K562 (cell line): Measurements from ENCODE around the gene SCAMP5. TPM values are rescaled to one million over a fixed set of nuclear protein-coding genes. Genes with fewer than 3 reads are reported as not detected.

Experiments used
- HEY1 ChIP-seq: fragments of 250-450 bp; sonication (Bioruptor Pico); IDR thresholded peaks from 2 replicates; pipeline ENCODE4 v1.5.0; 2020; ENCODE audit warnings: mild to moderate bottlenecking, moderate library complexity, borderline replicate concordance
- KAT7 ChIP-seq: sonication (generic); formaldehyde crosslinking; IDR thresholded peaks from 2 replicates; pipeline ENCODE4 v1.8.0; 2022; ENCODE audit warnings: missing genetic modification reagents, mild to moderate bottlenecking, borderline replicate concordance
- L3MBTL2 ChIP-seq: fragments of 450-650 bp; IDR thresholded peaks from 2 replicates; pipeline ENCODE4 v1.6.1; 2016; ENCODE audit warnings: mild to moderate bottlenecking, moderate library complexity
- NCOR1 ChIP-seq: fragments of 450-650 bp; IDR thresholded peaks from 2 replicates; pipeline ENCODE4 v1.6.1; 2016; ENCODE audit warnings: mild to moderate bottlenecking, moderate library complexity
- NRF1 ChIP-seq, 2 experiments: fragments of 450-650 bp; IDR thresholded peaks in 1 of 2; conservative IDR thresholded peaks in 1 of 2; 2 replicates each; pipeline ENCODE4 v1.6.1; 2014; ENCODE audit warnings: mild to moderate bottlenecking in 2 of 2
- RAD21 ChIP-seq, 2 experiments: fragments of 250-450 bp in 1 of 2; fragments of 450-650 bp in 1 of 2; sonication (Bioruptor Pico) in 1 of 2; formaldehyde crosslinking in 1 of 2; IDR thresholded peaks in 1 of 2; conservative IDR thresholded peaks in 1 of 2; 2 replicates each; pipeline versions ENCODE4 v1.4.0 to v1.8.0; 2020 to 2022; ENCODE audit warnings: mild to moderate bottlenecking in 2 of 2, moderate library complexity in 1 of 2
- SAP30 ChIP-seq: fragments of 200-600 bp; sonication (generic); IDR thresholded peaks from 2 replicates; pipeline ENCODE4 v1.6.1; 2012; ENCODE audit warnings: borderline replicate concordance, low read depth, mild to moderate bottlenecking, moderate library complexity, low read length, control low read depth, inconsistent platforms; ENCODE audit not compliant: insufficient read depth, poor library complexity, severe bottlenecking
- TEAD4 ChIP-seq, 2 experiments: sonication (generic) in 1 of 2; formaldehyde crosslinking in 1 of 2; IDR thresholded peaks; 2 replicates each; pipeline versions ENCODE4 v1.6.1 to v1.8.0; 2012 to 2022; ENCODE audit warnings: borderline replicate concordance in 1 of 2, inconsistent platforms in 1 of 2, low read length in 1 of 2, mild to moderate bottlenecking in 1 of 2, missing genetic modification reagents in 1 of 2
- WHSC1 ChIP-seq: IDR thresholded peaks from one replicate; pipeline ENCODE4 v1.6.1; 2012; ENCODE audit warnings: low read length, control low read depth, inconsistent platforms
- ZNF766 ChIP-seq: fragments of 200-800 bp; sonication (Bioruptor generic); conservative IDR thresholded peaks from 2 replicates; pipeline ENCODE4 v1.6.1; 2016; ENCODE audit warnings: missing genetic modification characterization, missing compliant biosample characterization
- polyA plus RNA-seq, 8 experiments: library from polyadenylated mRNA; depleted of rRNA in 4 of 8; stranded (reverse) in 5 of 8; unstranded in 3 of 8; fragments of >200 nt; fragmentation: Nextera tagmentation in 2 of 8; fragmentation: Illumina TruSeq in 1 of 8; extraction: Ambion mirVana in 2 of 8; extraction: Trizol in 1 of 8; gene quantifications; 2 replicates each; pipeline versions ENCODE4 v1.2.1 to v1.2.3, GENCODE V29; 2011 to 2014; ENCODE audit warnings: inconsistent platforms in 1 of 8, missing spikeins in 1 of 8
- total RNA-seq, 7 experiments: library from RNA; depleted of rRNA in 6 of 7; stranded (reverse); fragments of >200 nt in 6 of 7; fragmentation: Illumina TruSeq in 2 of 7; extraction: Trizol in 2 of 7; gene quantifications; 2 replicates each; pipeline versions ENCODE4 v1.2.1 to v1.2.3, GENCODE V29; 2011 to 2021; ENCODE audit warnings: low replicate concordance in 1 of 7
- TF ChIP-seq, protein P1 (sequence below): sonication (generic); formaldehyde crosslinking; IDR thresholded peaks from 2 replicates; pipeline ENCODE4 v1.8.1; 2023; ENCODE audit warnings: mild to moderate bottlenecking, missing genetic modification reagents, moderate library complexity
- TF ChIP-seq, protein P2 (sequence below): sonication (generic); formaldehyde crosslinking; IDR thresholded peaks from 2 replicates; pipeline ENCODE4 v1.8.0; 2022; ENCODE audit warnings: mild to moderate bottlenecking, missing genetic modification reagents
- TF ChIP-seq, protein P3 (sequence below), 2 experiments: fragments of 450-650 bp; IDR thresholded peaks; 2 replicates each; pipeline ENCODE4 v1.6.1; 2018; ENCODE audit warnings: mild to moderate bottlenecking in 2 of 2, low read depth in 1 of 2; ENCODE audit not compliant: partially characterized antibody in 2 of 2
- TF ChIP-seq, protein P4 (sequence below): sonication (generic); formaldehyde crosslinking; IDR thresholded peaks from 2 replicates; pipeline ENCODE4 v1.5.0; 2020; ENCODE audit warnings: missing genetic modification reagents
- TF ChIP-seq, protein P5 (sequence below): fragments of 150-350 bp; IDR thresholded peaks from 2 replicates; pipeline ENCODE4 v1.6.1; 2014; ENCODE audit warnings: low read depth, mild to moderate bottlenecking, low read length, borderline replicate concordance

The SCAMP5 gene
- total and polyA plus RNA-seq, 9 of the 15 experiments (the other 6 are each of a cell fraction or from before 2014, with no cell fraction given), result 0.09 to 0.29 (median 0.19) TPM; not detected in 5

DNA sequence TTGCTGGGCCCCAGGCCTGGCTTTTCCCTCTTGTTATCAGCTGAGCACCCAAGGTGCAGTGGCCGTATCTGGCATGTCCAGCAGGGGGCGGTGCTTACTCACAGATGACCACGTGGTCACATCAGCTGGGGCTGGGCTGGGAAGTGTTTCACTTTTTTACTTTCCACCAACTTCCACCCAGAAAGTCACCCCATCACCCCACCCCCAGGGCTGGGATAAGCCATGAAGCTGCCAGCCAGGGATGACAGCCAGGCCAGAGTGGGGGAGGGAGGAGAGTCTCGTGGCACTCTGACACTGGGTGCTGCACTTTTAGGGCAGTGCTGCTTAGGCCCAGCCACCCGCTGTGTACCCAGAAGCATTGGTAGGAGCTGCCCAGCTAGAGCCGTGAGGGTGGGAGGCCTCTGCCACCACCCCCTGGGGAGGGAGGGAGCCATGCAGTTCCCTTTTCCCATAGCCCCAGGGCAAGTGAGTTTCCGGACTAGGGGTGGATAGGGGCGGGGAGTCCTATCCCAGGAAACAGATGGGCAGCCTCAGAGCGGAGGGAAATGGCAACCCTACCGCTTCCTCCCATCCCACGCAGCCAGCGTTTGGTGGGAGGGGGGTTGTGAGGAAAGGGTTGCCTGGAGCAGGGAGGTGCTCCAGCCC lies 34.1 kb downstream of the SCAMP5 start (continued):
- TF ChIP-seq, protein P1, sequence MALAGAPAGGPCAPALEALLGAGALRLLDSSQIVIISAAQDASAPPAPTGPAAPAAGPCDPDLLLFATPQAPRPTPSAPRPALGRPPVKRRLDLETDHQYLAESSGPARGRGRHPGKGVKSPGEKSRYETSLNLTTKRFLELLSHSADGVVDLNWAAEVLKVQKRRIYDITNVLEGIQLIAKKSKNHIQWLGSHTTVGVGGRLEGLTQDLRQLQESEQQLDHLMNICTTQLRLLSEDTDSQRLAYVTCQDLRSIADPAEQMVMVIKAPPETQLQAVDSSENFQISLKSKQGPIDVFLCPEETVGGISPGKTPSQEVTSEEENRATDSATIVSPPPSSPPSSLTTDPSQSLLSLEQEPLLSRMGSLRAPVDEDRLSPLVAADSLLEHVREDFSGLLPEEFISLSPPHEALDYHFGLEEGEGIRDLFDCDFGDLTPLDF (CRISPR knock-in tag), result no peak
- TF ChIP-seq HEY1 (CRISPR knock-in tag), result no peak
- TF ChIP-seq, protein P2, sequence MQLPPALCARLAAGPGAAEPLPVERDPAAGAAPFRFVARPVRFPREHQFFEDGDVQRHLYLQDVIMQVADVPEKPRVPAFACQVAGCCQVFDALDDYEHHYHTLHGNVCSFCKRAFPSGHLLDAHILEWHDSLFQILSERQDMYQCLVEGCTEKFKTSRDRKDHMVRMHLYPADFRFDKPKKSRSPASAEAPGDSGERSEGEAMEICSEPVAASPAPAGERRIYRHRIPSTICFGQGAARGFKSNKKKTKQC (CRISPR knock-in tag), result no peak
- peak; percentile 19 for TF ChIP-seq SAP30
- TF ChIP-seq NRF1 (conservative IDR thresholded peaks at IDR 0.05 in 1 of 2, IDR thresholded peaks at IDR 0.05 in 1 of 2), result no peak
- TF ChIP-seq, protein P3, sequence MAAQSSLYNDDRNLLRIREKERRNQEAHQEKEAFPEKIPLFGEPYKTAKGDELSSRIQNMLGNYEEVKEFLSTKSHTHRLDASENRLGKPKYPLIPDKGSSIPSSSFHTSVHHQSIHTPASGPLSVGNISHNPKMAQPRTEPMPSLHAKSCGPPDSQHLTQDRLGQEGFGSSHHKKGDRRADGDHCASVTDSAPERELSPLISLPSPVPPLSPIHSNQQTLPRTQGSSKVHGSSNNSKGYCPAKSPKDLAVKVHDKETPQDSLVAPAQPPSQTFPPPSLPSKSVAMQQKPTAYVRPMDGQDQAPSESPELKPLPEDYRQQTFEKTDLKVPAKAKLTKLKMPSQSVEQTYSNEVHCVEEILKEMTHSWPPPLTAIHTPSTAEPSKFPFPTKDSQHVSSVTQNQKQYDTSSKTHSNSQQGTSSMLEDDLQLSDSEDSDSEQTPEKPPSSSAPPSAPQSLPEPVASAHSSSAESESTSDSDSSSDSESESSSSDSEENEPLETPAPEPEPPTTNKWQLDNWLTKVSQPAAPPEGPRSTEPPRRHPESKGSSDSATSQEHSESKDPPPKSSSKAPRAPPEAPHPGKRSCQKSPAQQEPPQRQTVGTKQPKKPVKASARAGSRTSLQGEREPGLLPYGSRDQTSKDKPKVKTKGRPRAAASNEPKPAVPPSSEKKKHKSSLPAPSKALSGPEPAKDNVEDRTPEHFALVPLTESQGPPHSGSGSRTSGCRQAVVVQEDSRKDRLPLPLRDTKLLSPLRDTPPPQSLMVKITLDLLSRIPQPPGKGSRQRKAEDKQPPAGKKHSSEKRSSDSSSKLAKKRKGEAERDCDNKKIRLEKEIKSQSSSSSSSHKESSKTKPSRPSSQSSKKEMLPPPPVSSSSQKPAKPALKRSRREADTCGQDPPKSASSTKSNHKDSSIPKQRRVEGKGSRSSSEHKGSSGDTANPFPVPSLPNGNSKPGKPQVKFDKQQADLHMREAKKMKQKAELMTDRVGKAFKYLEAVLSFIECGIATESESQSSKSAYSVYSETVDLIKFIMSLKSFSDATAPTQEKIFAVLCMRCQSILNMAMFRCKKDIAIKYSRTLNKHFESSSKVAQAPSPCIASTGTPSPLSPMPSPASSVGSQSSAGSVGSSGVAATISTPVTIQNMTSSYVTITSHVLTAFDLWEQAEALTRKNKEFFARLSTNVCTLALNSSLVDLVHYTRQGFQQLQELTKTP (IDR thresholded peaks at IDR 0.05; ENCODE audit: low read depth in 1 of 2, partially characterized antibody in 2 of 2), result peak in 1 of 2 experiments; percentile 41
- TF ChIP-seq, protein P4, sequence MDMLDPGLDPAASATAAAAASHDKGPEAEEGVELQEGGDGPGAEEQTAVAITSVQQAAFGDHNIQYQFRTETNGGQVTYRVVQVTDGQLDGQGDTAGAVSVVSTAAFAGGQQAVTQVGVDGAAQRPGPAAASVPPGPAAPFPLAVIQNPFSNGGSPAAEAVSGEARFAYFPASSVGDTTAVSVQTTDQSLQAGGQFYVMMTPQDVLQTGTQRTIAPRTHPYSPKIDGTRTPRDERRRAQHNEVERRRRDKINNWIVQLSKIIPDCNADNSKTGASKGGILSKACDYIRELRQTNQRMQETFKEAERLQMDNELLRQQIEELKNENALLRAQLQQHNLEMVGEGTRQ (CRISPR knock-in tag), result peak; percentile 77
- TF ChIP-seq, protein P5, sequence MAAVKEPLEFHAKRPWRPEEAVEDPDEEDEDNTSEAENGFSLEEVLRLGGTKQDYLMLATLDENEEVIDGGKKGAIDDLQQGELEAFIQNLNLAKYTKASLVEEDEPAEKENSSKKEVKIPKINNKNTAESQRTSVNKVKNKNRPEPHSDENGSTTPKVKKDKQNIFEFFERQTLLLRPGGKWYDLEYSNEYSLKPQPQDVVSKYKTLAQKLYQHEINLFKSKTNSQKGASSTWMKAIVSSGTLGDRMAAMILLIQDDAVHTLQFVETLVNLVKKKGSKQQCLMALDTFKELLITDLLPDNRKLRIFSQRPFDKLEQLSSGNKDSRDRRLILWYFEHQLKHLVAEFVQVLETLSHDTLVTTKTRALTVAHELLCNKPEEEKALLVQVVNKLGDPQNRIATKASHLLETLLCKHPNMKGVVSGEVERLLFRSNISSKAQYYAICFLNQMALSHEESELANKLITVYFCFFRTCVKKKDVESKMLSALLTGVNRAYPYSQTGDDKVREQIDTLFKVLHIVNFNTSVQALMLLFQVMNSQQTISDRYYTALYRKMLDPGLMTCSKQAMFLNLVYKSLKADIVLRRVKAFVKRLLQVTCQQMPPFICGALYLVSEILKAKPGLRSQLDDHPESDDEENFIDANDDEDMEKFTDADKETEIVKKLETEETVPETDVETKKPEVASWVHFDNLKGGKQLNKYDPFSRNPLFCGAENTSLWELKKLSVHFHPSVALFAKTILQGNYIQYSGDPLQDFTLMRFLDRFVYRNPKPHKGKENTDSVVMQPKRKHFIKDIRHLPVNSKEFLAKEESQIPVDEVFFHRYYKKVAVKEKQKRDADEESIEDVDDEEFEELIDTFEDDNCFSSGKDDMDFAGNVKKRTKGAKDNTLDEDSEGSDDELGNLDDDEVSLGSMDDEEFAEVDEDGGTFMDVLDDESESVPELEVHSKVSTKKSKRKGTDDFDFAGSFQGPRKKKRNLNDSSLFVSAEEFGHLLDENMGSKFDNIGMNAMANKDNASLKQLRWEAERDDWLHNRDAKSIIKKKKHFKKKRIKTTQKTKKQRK, result no peak
- TF ChIP-seq ZNF766 (CRISPR knock-in tag), result no peak
- TF ChIP-seq KAT7, result peak; percentile 81; the same call in 1 of the 2 replicates
- TF ChIP-seq RAD21 (CRISPR knock-in tag; conservative IDR thresholded peaks at IDR 0.05 in 1 of 2, IDR thresholded peaks at IDR 0.05 in 1 of 2), result peak; percentile 98
- TF ChIP-seq WHSC1, result no peak
- TF ChIP-seq NCOR1, result no peak
- TF ChIP-seq TEAD4 (IDR thresholded peaks at IDR 0.05; ENCODE audit: low read length), result peak; percentile 30; the same call in 1 of the 2 replicates
- TF ChIP-seq TEAD4 (CRISPR knock-in tag; IDR thresholded peaks at IDR 0.05; ENCODE audit: borderline replicate concordance), result no peak
- peak; percentile 45; the same call in 1 of the 2 replicates for TF ChIP-seq L3MBTL2
